ENCODE results near the gene NAV2.
A peak's percentile ranks its signal among the peaks of the same experiment; 100 is the strongest.

The NAV2 gene

GRCh38 chr11:19712281-19713195, at the start of gene NAV2:
NAV2 (plus strand) TSS chr11:19712837; CDS start chr11:19713696, 859 bp downstream.
- H3K4me1 ChIP-seq: peaks cover 8% of the 10 kb centered on the region
- in situ Hi-C loops (cut with MboI; ENCODE audit: low sequenced_read_pairs): no loop called here
- no peaks in the 10 kb centered on the region for H3K9me3 ChIP-seq
- H3K27me3 ChIP-seq (ENCODE audit: low read depth): peaks cover 28% of the 10 kb centered on the region
- peak; percentile 90 to 91 for DNase-seq (ENCODE audit: low spot score in 2 of 2)
- H3K4me3 ChIP-seq: peak within 1 kb of the TSS; percentile 36
- H3K36me3 ChIP-seq (replicated peaks): no peaks in the 10 kb centered on the region

GRCh38 chr11:19663206-19663605, 49.4 kb upstream of the NAV2 start:
- DNase-seq (ENCODE audit: low spot score in 2 of 2): no peak
- Histone ChIP-seq H3K36me3 (replicated peaks) (no peaks in the 10 kb centered on the region), H3K9me3 (no peaks in the 10 kb centered on the region), H3K4me3 (no peak overlapping the region), H3K4me1 (no peaks in the 10 kb centered on the region), H3K27me3 (ENCODE audit: low read depth) (peaks cover 13% of the 10 kb centered on the region)
- in situ Hi-C loops (cut with MboI; ENCODE audit: low sequenced_read_pairs): no loop called here

GRCh38 chr11:19664886-19665548, 47.6 kb upstream of the NAV2 start:
- DNase-seq (ENCODE audit: low spot score in 2 of 2): no peak
- H3K4me3 ChIP-seq: no peak overlapping the region
- in situ Hi-C loops (cut with MboI; ENCODE audit: low sequenced_read_pairs): no loop called here
- peaks cover 13% of the 10 kb centered on the region for H3K27me3 ChIP-seq (ENCODE audit: low read depth)
- H3K4me1 ChIP-seq: no peaks in the 10 kb centered on the region
- no peaks in the 10 kb centered on the region for H3K36me3 ChIP-seq (replicated peaks)
- no peaks in the 10 kb centered on the region for H3K9me3 ChIP-seq

- no peaks in the 10 kb centered on the region for H3K4me1 ChIP-seq
- H3K9me3 ChIP-seq: no peaks in the 10 kb centered on the region
- H3K4me3 ChIP-seq: no peak overlapping the region
- in situ Hi-C loops (cut with MboI; ENCODE audit: low sequenced_read_pairs): no loop called here
- H3K36me3 ChIP-seq (replicated peaks): no peaks in the 10 kb centered on the region
- peaks cover 15% of the 10 kb centered on the region for H3K27me3 ChIP-seq (ENCODE audit: low read depth)
- no peak for DNase-seq (ENCODE audit: low spot score in 2 of 2)
Measured at GRCh38 chr11:19666951-19667350, 45.7 kb upstream of the NAV2 start.

GRCh38 chr11:19669511-19669910, 43.1 kb upstream of the NAV2 start:
- no peak for DNase-seq (ENCODE audit: low spot score in 2 of 2)
- no peak overlapping the region for H3K4me3 ChIP-seq

GRCh38 chr11:19670030-19670791, 42.4 kb upstream of the NAV2 start:
- Histone ChIP-seq H3K36me3 (replicated peaks) (no peaks in the 10 kb centered on the region), H3K27me3 (ENCODE audit: low read depth) (peaks cover 8% of the 10 kb centered on the region; the same call in 1 of the 2 replicates), H3K9me3 (no peaks in the 10 kb centered on the region), H3K4me1 (no peaks in the 10 kb centered on the region), H3K4me3 (no peak overlapping the region)
- in situ Hi-C loops (cut with MboI; ENCODE audit: low sequenced_read_pairs): no loop called here
- no peak for DNase-seq (ENCODE audit: low spot score in 2 of 2)

More at GRCh38 chr11:19669511-19669910, 43.1 kb upstream of the NAV2 start:
- Histone ChIP-seq H3K27me3 (ENCODE audit: low read depth) (peaks cover 13% of the 10 kb centered on the region), H3K4me1 (no peaks in the 10 kb centered on the region), H3K36me3 (replicated peaks) (no peaks in the 10 kb centered on the region), H3K9me3 (no peaks in the 10 kb centered on the region)
- in situ Hi-C loops (cut with MboI; ENCODE audit: low sequenced_read_pairs): no loop called here

GRCh38 chr11:19672586-19673206, 39.9 kb upstream of the NAV2 start:
- in situ Hi-C loops (cut with MboI; ENCODE audit: low sequenced_read_pairs): no loop called here
- Histone ChIP-seq H3K4me3 (no peak overlapping the region), H3K36me3 (replicated peaks) (no peaks in the 10 kb centered on the region), H3K4me1 (no peaks in the 10 kb centered on the region), H3K27me3 (ENCODE audit: low read depth) (peaks cover 3% of the 10 kb centered on the region; the same call in 1 of the 2 replicates), H3K9me3 (no peaks in the 10 kb centered on the region)
- DNase-seq (ENCODE audit: low spot score in 2 of 2): no peak

- DNase-seq (ENCODE audit: low spot score in 2 of 2): no peak
Measured at GRCh38 chr11:19673924-19674729, 38.5 kb upstream of the NAV2 start.

GRCh38 chr11:19674836-19675235, 37.8 kb upstream of the NAV2 start:
- Histone ChIP-seq H3K4me3 (no peak overlapping the region), H3K9me3 (no peaks in the 10 kb centered on the region), H3K27me3 (ENCODE audit: low read depth) (peaks cover 3% of the 10 kb centered on the region; the same call in 1 of the 2 replicates), H3K4me1 (no peaks in the 10 kb centered on the region), H3K36me3 (replicated peaks) (no peaks in the 10 kb centered on the region)
- in situ Hi-C loops (cut with MboI; ENCODE audit: low sequenced_read_pairs): no loop called here
- DNase-seq (ENCODE audit: low spot score in 2 of 2): no peak

More at GRCh38 chr11:19673924-19674729, 38.5 kb upstream of the NAV2 start:
- Histone ChIP-seq H3K27me3 (ENCODE audit: low read depth) (peaks cover 3% of the 10 kb centered on the region; the same call in 1 of the 2 replicates), H3K9me3 (no peaks in the 10 kb centered on the region), H3K4me3 (no peak overlapping the region), H3K36me3 (replicated peaks) (no peaks in the 10 kb centered on the region), H3K4me1 (no peaks in the 10 kb centered on the region)
- in situ Hi-C loops (cut with MboI; ENCODE audit: low sequenced_read_pairs): no loop called here

- H3K4me3 ChIP-seq: no peak overlapping the region
- H3K27me3 ChIP-seq (ENCODE audit: low read depth): peaks cover 7% of the 10 kb centered on the region; the same call in 1 of the 2 replicates
- in situ Hi-C loops (cut with MboI; ENCODE audit: low sequenced_read_pairs): no loop called here
- no peaks in the 10 kb centered on the region for H3K36me3 ChIP-seq (replicated peaks)
- no peaks in the 10 kb centered on the region for H3K9me3 ChIP-seq
- DNase-seq (ENCODE audit: low spot score in 2 of 2): no peak
- H3K4me1 ChIP-seq: no peaks in the 10 kb centered on the region
Measured at GRCh38 chr11:19675397-19675796, 37.2 kb upstream of the NAV2 start.

- Histone ChIP-seq H3K9me3 (no peaks in the 10 kb centered on the region), H3K4me3 (no peak overlapping the region), H3K27me3 (ENCODE audit: low read depth) (0 out of 2 replicates have a peak, but pooled peaks cover 8% of the 10 kb centered on the region), H3K4me1 (no peaks in the 10 kb centered on the region), H3K36me3 (replicated peaks) (no peaks in the 10 kb centered on the region)
- in situ Hi-C loops (cut with MboI; ENCODE audit: low sequenced_read_pairs): no loop called here
- DNase-seq (ENCODE audit: low spot score in 2 of 2): peak; percentile 3 to 10
Measured at GRCh38 chr11:19676475-19677380, 35.9 kb upstream of the NAV2 start.
